Fibroblast of villous mesenchyme (primary cell): ENCODE results near the gene THBD. TPM values are rescaled to one million over a fixed set of nuclear protein-coding genes. Genes with fewer than 3 reads are reported as not detected.
A peak's percentile ranks its signal among the peaks of the same experiment; 100 is the strongest.

Experiments
- DNase-seq: peaks from one replicate; pipeline ENCODE4 v3.0.0-alpha.2; 2010; ENCODE audit warnings: low read depth
- H3K4me3 ChIP-seq: 2 replicates; pipeline ENCODE4 v1.5.1; 2011; ENCODE audit warnings: low read depth, mild to moderate bottlenecking, low read length
- total RNA-seq: library from RNA; depleted of rRNA; stranded (reverse); fragments of >200 nt; gene quantifications from 2 replicates; pipeline ENCODE4 v1.2.3, GENCODE V29; 2012
- TF ChIP-seq, protein P1 (sequence below): IDR thresholded peaks from 2 replicates; pipeline ENCODE4 v1.5.1; 2012; ENCODE audit warnings: low read depth, mild to moderate bottlenecking, low read length; ENCODE audit not compliant: insufficient read depth

Gene THBD
- total RNA-seq, 1 donor = under 0.01 TPM

- no peak for DNase-seq
- TF ChIP-seq, protein P1, sequence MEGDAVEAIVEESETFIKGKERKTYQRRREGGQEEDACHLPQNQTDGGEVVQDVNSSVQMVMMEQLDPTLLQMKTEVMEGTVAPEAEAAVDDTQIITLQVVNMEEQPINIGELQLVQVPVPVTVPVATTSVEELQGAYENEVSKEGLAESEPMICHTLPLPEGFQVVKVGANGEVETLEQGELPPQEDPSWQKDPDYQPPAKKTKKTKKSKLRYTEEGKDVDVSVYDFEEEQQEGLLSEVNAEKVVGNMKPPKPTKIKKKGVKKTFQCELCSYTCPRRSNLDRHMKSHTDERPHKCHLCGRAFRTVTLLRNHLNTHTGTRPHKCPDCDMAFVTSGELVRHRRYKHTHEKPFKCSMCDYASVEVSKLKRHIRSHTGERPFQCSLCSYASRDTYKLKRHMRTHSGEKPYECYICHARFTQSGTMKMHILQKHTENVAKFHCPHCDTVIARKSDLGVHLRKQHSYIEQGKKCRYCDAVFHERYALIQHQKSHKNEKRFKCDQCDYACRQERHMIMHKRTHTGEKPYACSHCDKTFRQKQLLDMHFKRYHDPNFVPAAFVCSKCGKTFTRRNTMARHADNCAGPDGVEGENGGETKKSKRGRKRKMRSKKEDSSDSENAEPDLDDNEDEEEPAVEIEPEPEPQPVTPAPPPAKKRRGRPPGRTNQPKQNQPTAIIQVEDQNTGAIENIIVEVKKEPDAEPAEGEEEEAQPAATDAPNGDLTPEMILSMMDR = no peak
These were observed 31.0 kb upstream of the THBD start for GRCh38 chr20:23080521-23080920.

GRCh38 chr20:23079926-23080325 is 30.5 kb upstream of the THBD start:
- TF ChIP-seq, protein P1 = no peak
- no peak for DNase-seq
- H3K4me3 ChIP-seq = no peak overlapping the region

More at GRCh38 chr20:23080521-23080920, 31.0 kb upstream of the THBD start:
- H3K4me3 ChIP-seq = no peak overlapping the region

DNA sequence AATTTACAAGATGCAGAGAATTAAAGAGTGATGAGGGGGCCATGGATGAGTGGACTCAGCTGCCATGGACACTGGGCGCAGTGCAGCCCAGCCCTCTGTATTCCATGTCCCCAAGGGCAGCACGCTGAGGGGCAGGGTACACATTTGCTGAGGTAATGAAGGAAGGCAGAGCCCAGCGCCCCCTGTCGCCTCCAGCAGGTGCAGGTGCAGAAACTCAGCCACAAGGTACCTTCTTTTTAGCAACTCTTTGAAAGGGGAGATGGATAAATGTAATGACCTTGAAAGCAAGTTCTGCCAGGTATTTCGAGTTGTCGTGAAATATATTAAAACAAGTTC is 29.5 kb upstream of the THBD start:
- no peak overlapping the region for H3K4me3 ChIP-seq
- DNase-seq = no peak
- TF ChIP-seq, protein P1 = peak; percentile 41

GRCh38 chr20:23078351-23079015 is 29.0 kb upstream of the THBD start:
- H3K4me3 ChIP-seq = no peak overlapping the region
- TF ChIP-seq, protein P1 = no peak
- peak; percentile 16 for DNase-seq

DNA sequence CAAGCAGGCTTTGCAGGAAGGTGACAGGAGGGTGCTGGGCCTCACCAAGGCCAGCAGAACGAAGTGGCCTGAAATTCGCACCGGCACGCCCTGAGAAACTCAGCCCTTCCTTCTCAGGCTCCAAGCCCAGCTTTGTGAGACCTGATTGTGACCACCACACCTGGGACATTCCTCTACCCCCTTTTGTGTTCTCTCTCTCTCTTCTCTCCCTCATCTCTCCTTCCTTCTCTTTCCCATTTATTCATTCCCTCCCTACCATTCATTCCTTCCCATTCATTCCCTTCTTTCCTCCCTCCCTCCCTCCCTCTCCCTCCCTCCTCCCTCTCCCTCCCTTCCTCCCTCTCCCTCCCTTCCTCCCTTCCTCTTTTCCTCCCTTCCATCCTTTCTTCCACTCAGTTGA is 27.8 kb upstream of the THBD start:
- no peak for DNase-seq
- H3K4me3 ChIP-seq = no peak overlapping the region
- TF ChIP-seq, protein P1 = no peak

GRCh38 chr20:23074052-23074451 is 24.6 kb upstream of the THBD start:
- H3K4me3 ChIP-seq = no peak overlapping the region
- DNase-seq = no peak
- TF ChIP-seq, protein P1 = no peak

- H3K4me3 ChIP-seq = no peak overlapping the region
- no peak for DNase-seq
- TF ChIP-seq, protein P1 = no peak
These were observed 23.6 kb upstream of the THBD start for GRCh38 chr20:23072892-23073586.
